Fibroblast of lung (primary cell): ENCODE data around the gene CHTF8. TPM values are rescaled to one million over a fixed set of nuclear protein-coding genes. Genes with fewer than 3 reads are reported as not detected.
A peak's percentile ranks its signal among the peaks of the same experiment; 100 is the strongest.
"Not testable (repeated sequence)": the region's sequence is repeated elsewhere in the genome, so short reads cannot be mapped to it uniquely, and the experiment has no call there.

Source experiments
- DNase-seq, 2 donors: peaks; one replicate each; pipeline versions ENCODE4 v3.0.0 to v3.0.0-alpha.2; 2010; ENCODE audit warnings: low read depth in 2 of 2
- H2AFZ ChIP-seq: 2 replicates; pipeline ENCODE4 v1.5.1; 2012; ENCODE audit warnings: low read length, control low read depth, inconsistent platforms
- H3K27ac ChIP-seq: 2 replicates; pipeline ENCODE4 v1.5.1; 2011; ENCODE audit warnings: low read length, control low read depth; ENCODE audit not compliant: insufficient read depth
- H3K27me3 ChIP-seq: 2 replicates; pipeline ENCODE4 v1.5.1; 2011; ENCODE audit warnings: mild to moderate bottlenecking, low read length; ENCODE audit not compliant: control insufficient read depth, insufficient read depth
- H3K36me3 ChIP-seq: 2 replicates; pipeline ENCODE4 v1.5.1; 2011; ENCODE audit warnings: low read length; ENCODE audit not compliant: control insufficient read depth, insufficient read depth
- H3K4me1 ChIP-seq: 2 replicates; pipeline ENCODE4 v1.5.1; 2011; ENCODE audit warnings: low read length; ENCODE audit not compliant: control insufficient read depth, insufficient read depth; ENCODE audit errors: extremely low read depth
- H3K4me2 ChIP-seq: 2 replicates; pipeline ENCODE4 v1.5.1; 2011; ENCODE audit warnings: low read length, control low read depth; ENCODE audit not compliant: insufficient read depth; ENCODE audit errors: extremely low read depth
- H3K4me3 ChIP-seq, 4 experiments: fragments of 200-600 bp in 1 of 4; sonication (generic) in 1 of 4; replicated peaks in 1 of 4; 2 replicates each; pipeline ENCODE4 v1.5.1; 2011 to 2016; ENCODE audit warnings: low read length in 4 of 4, low read depth in 3 of 4, mild to moderate bottlenecking in 3 of 4, control low read depth in 2 of 4, inconsistent platforms in 1 of 4, mixed read lengths in 1 of 4; ENCODE audit not compliant: insufficient read depth in 1 of 4; ENCODE audit errors: control extremely low read depth in 1 of 4
- H3K79me2 ChIP-seq: 2 replicates; pipeline ENCODE4 v1.5.1; 2012; ENCODE audit warnings: mild to moderate bottlenecking, low read length, inconsistent platforms; ENCODE audit not compliant: control insufficient read depth, insufficient read depth
- H3K9ac ChIP-seq: 2 replicates; pipeline ENCODE4 v1.5.1; 2011; ENCODE audit warnings: mild to moderate bottlenecking, low read length, control low read depth; ENCODE audit not compliant: insufficient read depth
- H3K9me3 ChIP-seq: 2 replicates; pipeline ENCODE4 v1.5.1; 2012; ENCODE audit warnings: low read depth, low read length; ENCODE audit not compliant: control insufficient read depth, insufficient read depth
- H4K20me1 ChIP-seq: 2 replicates; pipeline ENCODE4 v1.5.1; 2011; ENCODE audit warnings: low read length; ENCODE audit not compliant: control insufficient read depth, insufficient read depth; ENCODE audit errors: extremely low read depth
- EZH2 ChIP-seq: IDR thresholded peaks from 2 replicates; pipeline ENCODE4 v1.5.1; 2012; ENCODE audit warnings: low read length, control low read depth, mild to moderate bottlenecking; ENCODE audit errors: missing control alignments
- polyA plus RNA-seq, 2 donors: library from polyadenylated mRNA; depleted of rRNA in 1 of 2; stranded (reverse) in 1 of 2; unstranded in 1 of 2; fragments of >200 nt; gene quantifications; 2 replicates each; pipeline ENCODE4 v1.2.1, GENCODE V29; 2011 to 2012; ENCODE audit warnings: missing spikeins in 1 of 2
- total RNA-seq: library from RNA; depleted of rRNA; stranded (reverse); fragments of >200 nt; gene quantifications from 2 replicates; pipeline ENCODE4 v1.2.1, GENCODE V29; 2014
- TF ChIP-seq, protein P1 (sequence below), 2 donors: IDR thresholded peaks in 1 of 2; conservative IDR thresholded peaks in 1 of 2; 1 replicate in 1 of 2; 2 replicates in 1 of 2; pipeline ENCODE4 v1.5.1; 2011 to 2012; ENCODE audit warnings: low read length in 2 of 2, control low read depth in 1 of 2, inconsistent platforms in 1 of 2, low read depth in 1 of 2, mild to moderate bottlenecking in 1 of 2

CHTF8 gene
- total and polyA plus RNA-seq, 2 donors (not counting 1 experiment from before 2014, with no cell fraction given): 55.7 to 74.3 TPM

GRCh38 chr16:69130461-69130860 lies 1.9 kb downstream of the CHTF8 start:
- Histone ChIP-seq H2AFZ (no peak overlapping the region), H4K20me1 (no peaks in the 10 kb centered on the region), H3K36me3 (no peaks in the 10 kb centered on the region), H3K4me2 (peak overlapping the region; percentile 44), H3K4me3 (peak overlapping the region in 3 of 4 experiments; percentile 60 to 99 (median 98)), H3K79me2 (peaks cover 85% of the 10 kb centered on the region), H3K27ac (no peak overlapping the region), H3K27me3 (no peaks in the 10 kb centered on the region), H3K9me3 (no peaks in the 10 kb centered on the region), H3K9ac (no peak overlapping the region), H3K4me1 (peaks cover 2% of the 10 kb centered on the region)
- DNase-seq: no peak
- TF ChIP-seq, protein P1, sequence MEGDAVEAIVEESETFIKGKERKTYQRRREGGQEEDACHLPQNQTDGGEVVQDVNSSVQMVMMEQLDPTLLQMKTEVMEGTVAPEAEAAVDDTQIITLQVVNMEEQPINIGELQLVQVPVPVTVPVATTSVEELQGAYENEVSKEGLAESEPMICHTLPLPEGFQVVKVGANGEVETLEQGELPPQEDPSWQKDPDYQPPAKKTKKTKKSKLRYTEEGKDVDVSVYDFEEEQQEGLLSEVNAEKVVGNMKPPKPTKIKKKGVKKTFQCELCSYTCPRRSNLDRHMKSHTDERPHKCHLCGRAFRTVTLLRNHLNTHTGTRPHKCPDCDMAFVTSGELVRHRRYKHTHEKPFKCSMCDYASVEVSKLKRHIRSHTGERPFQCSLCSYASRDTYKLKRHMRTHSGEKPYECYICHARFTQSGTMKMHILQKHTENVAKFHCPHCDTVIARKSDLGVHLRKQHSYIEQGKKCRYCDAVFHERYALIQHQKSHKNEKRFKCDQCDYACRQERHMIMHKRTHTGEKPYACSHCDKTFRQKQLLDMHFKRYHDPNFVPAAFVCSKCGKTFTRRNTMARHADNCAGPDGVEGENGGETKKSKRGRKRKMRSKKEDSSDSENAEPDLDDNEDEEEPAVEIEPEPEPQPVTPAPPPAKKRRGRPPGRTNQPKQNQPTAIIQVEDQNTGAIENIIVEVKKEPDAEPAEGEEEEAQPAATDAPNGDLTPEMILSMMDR (conservative IDR thresholded peaks at IDR 0.05 in 1 of 2, IDR thresholded peaks at IDR 0.05 in 1 of 2; ENCODE audit: low read depth in 1 of 2, low read length in 2 of 2): no peak
- no peak for TF ChIP-seq EZH2

DNA sequence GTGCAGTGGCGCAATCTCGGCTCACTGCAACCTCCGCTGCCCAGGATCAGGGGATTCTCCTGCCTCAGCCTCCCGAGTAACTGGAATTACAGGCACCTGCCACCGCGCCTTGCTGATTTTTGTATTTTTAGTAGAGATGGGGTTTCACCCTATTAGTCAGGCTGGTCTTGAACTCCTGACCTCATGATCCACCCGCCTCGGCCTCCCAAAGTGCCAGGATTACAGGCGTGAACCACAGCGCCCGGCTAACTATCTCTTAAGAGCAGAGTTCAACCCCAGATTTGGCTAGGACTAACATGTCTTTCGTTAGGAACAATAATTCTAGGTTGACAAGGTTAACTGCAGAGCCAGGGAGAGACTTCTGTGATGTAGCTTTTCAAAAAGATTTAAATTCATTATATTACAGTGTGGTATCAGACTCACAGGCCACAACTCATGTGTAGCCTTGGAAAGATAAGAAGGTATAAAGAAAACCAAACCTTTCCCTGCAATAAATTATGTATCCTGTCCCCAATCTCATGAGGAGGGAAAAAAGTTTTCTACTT lies 4.3 kb downstream of the CHTF8 start:
- Histone ChIP-seq H3K36me3 (no peaks in the 10 kb centered on the region), H3K4me2 (no peak overlapping the region), H3K9ac (no peak overlapping the region), H2AFZ (no peak overlapping the region), H3K4me1 (no peaks in the 10 kb centered on the region), H3K27ac (no peak overlapping the region), H3K4me3 (no peak overlapping the region), H4K20me1 (no peaks in the 10 kb centered on the region), H3K27me3 (no peaks in the 10 kb centered on the region), H3K9me3 (no peaks in the 10 kb centered on the region), H3K79me2 (peaks cover 66% of the 10 kb centered on the region)
- TF ChIP-seq EZH2: no peak
- TF ChIP-seq, protein P1 (conservative IDR thresholded peaks at IDR 0.05 in 1 of 2, IDR thresholded peaks at IDR 0.05 in 1 of 2; ENCODE audit: low read depth in 1 of 2, low read length in 2 of 2): no peak
- no peak for DNase-seq

DNA sequence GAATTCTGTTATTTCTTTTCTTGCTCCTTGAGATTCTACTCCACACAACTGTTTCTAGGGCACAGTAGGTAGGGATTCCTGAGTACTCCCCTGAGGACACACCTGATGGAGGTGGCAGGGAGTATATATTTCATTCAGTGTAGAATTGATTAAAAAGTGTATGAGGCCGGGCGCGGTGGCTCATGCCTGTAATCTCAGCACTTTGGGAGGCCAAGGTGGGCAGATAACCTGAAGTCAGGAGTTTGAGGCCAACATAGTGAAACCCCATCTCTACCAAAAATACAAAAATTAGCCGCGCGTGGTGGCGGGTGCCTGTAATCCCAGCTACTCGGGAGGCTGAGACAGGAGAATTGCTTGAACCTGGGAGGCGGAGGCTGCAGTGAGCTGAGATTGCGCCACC lies 5.6 kb downstream of the CHTF8 start:
- not testable (repeated sequence) for H3K9me3 ChIP-seq, H2AFZ ChIP-seq, DNase-seq, H3K27me3 ChIP-seq, H3K4me1 ChIP-seq, H4K20me1 ChIP-seq, H3K4me2 ChIP-seq, H3K4me3 ChIP-seq, H3K27ac ChIP-seq, H3K9ac ChIP-seq, H3K36me3 ChIP-seq
- H3K79me2 ChIP-seq: peaks cover 59% of the 10 kb centered on the region
